22Rv1 (cell line): Measurements from ENCODE around the gene ZFYVE28.
"Not testable (repeated sequence)": the region's sequence is repeated elsewhere in the genome, so short reads cannot be mapped to it uniquely, and the experiment has no call there.

Experiments used
- CTCF ChIP-seq: fragments of 450-650 bp; IDR thresholded peaks from 2 replicates; pipeline ENCODE4 v1.5.1; 2017; ENCODE audit warnings: mild to moderate bottlenecking
- ZFX ChIP-seq: fragments of 450-650 bp; IDR thresholded peaks from 2 replicates; pipeline ENCODE4 v1.6.1; 2017; ENCODE audit warnings: antibody characterized with exemption, borderline replicate concordance

- TF ChIP-seq CTCF, ZFX: not testable (repeated sequence)
These were observed 47.1 kb upstream of the ZFYVE28 start for GRCh38 chr4:2465544-2465943.
